Ectodermal cell (in vitro differentiated cells): Measurements from ENCODE around the gene UBE2E2.

Experiments used
- H3K27ac ChIP-seq: 2 replicates; pipeline ENCODE4 v1.7.0; 2013; ENCODE audit warnings: mild to moderate bottlenecking, low read depth, low read length; ENCODE audit not compliant: insufficient read depth, poor library complexity, severe bottlenecking
- H3K27me3 ChIP-seq: 2 replicates; pipeline ENCODE4 v1.7.0; 2013; ENCODE audit warnings: mild to moderate bottlenecking, low read length; ENCODE audit not compliant: insufficient read depth, control insufficient read depth, poor library complexity, severe bottlenecking
- H3K36me3 ChIP-seq: one replicate; pipeline ENCODE4 v1.7.0; 2013; ENCODE audit warnings: low read length; ENCODE audit not compliant: control insufficient read depth, insufficient read depth
- H3K4me1 ChIP-seq: one replicate; pipeline ENCODE4 v1.7.0; 2013; ENCODE audit warnings: low read length; ENCODE audit not compliant: control insufficient read depth, insufficient read depth
- H3K4me3 ChIP-seq: 2 replicates; pipeline ENCODE4 v1.7.0; 2013; ENCODE audit warnings: low read depth, low read length, control low read depth; ENCODE audit not compliant: insufficient read depth
- H3K9me3 ChIP-seq: 2 replicates; pipeline ENCODE4 v1.7.0; 2013; ENCODE audit warnings: mild to moderate bottlenecking, low read length, moderate library complexity; ENCODE audit not compliant: control insufficient read depth
- WGBS, 2 experiments: methylation state at CpG; one replicate each; pipeline ENCODE4 v1.1.7; 2013; ENCODE audit warnings: missing lambda C conversion rate in 2 of 2; 5-methylcytosine and 5-hydroxymethylcytosine counted together

UBE2E2 gene

GRCh38 chr3:23552506-23552905 lies 349.4 kb downstream of the UBE2E2 start:
- no peak overlapping the region for H3K27ac ChIP-seq
- no peaks in the 10 kb centered on the region for H3K27me3 ChIP-seq

GRCh38 chr3:23553353-23553752 lies 350.2 kb downstream of the UBE2E2 start:
- H3K4me3 ChIP-seq, result no peak overlapping the region
- WGBS, 2 experiments, result 100% methylated on average over 1 of the region's 3 CpGs; no CpG with 5 or more reads in 1 of the 2 experiments
- H3K27ac ChIP-seq, result no peak overlapping the region
- no peaks in the 10 kb centered on the region for H3K27me3 ChIP-seq
- H3K9me3 ChIP-seq, result no peaks in the 10 kb centered on the region
- no peaks in the 10 kb centered on the region for H3K4me1 ChIP-seq
- no peaks in the 10 kb centered on the region for H3K36me3 ChIP-seq

More at GRCh38 chr3:23552506-23552905, 349.4 kb downstream of the UBE2E2 start:
- WGBS, 2 experiments, result 73% methylated on average over 1 of the region's 1 CpG; no CpG with 5 or more reads in 1 of the 2 experiments
- no peak overlapping the region for H3K4me3 ChIP-seq
- H3K36me3 ChIP-seq, result no peaks in the 10 kb centered on the region
- H3K9me3 ChIP-seq, result no peaks in the 10 kb centered on the region
- H3K4me1 ChIP-seq, result no peaks in the 10 kb centered on the region

- Histone ChIP-seq H3K27me3 (no peaks in the 10 kb centered on the region), H3K4me1 (peaks cover 6% of the 10 kb centered on the region), H3K27ac (peak overlapping the region; percentile 32), H3K36me3 (no peaks in the 10 kb centered on the region), H3K9me3 (no peaks in the 10 kb centered on the region), H3K4me3 (no peak overlapping the region)
- 66 to 74% methylated on average over 3 to 5 of the region's 5 CpGs for WGBS, 2 experiments
Observed at GRCh38 chr3:23565041-23565775, 362.1 kb downstream of the UBE2E2 start.

GRCh38 chr3:23566499-23566898 lies 363.4 kb downstream of the UBE2E2 start:
- H3K9me3 ChIP-seq, result no peaks in the 10 kb centered on the region
- no peak overlapping the region for H3K27ac ChIP-seq
- no peaks in the 10 kb centered on the region for H3K36me3 ChIP-seq
- WGBS, 2 experiments, result 92 to 93% methylated on average over 2 of the region's 2 CpGs
- peaks cover 6% of the 10 kb centered on the region for H3K4me1 ChIP-seq
- H3K27me3 ChIP-seq, result no peaks in the 10 kb centered on the region
- no peak overlapping the region for H3K4me3 ChIP-seq

GRCh38 chr3:23567917-23568316 lies 364.8 kb downstream of the UBE2E2 start:
- no peaks in the 10 kb centered on the region for H3K27me3 ChIP-seq
- no peak overlapping the region for H3K27ac ChIP-seq
- H3K9me3 ChIP-seq, result no peaks in the 10 kb centered on the region
- no peaks in the 10 kb centered on the region for H3K36me3 ChIP-seq
- WGBS, 2 experiments, result 58 to 61% methylated on average over 3 of the region's 3 CpGs
- no peak overlapping the region for H3K4me3 ChIP-seq
- H3K4me1 ChIP-seq, result peaks cover 6% of the 10 kb centered on the region

- Histone ChIP-seq H3K36me3 (no peaks in the 10 kb centered on the region), H3K27ac (no peak overlapping the region), H3K27me3 (no peaks in the 10 kb centered on the region), H3K4me3 (no peak overlapping the region), H3K9me3 (no peaks in the 10 kb centered on the region), H3K4me1 (no peaks in the 10 kb centered on the region)
- 96 to 98% methylated on average over 3 of the region's 3 CpGs for WGBS, 2 experiments
Observed at GRCh38 chr3:23573827-23574226, 370.7 kb downstream of the UBE2E2 start.

- no peaks in the 10 kb centered on the region for H3K4me1 ChIP-seq
- H3K4me3 ChIP-seq, result no peak overlapping the region
- 98 to 100% methylated on average over 1 of the region's 1 CpG for WGBS, 2 experiments
- H3K9me3 ChIP-seq, result no peaks in the 10 kb centered on the region
- no peak overlapping the region for H3K27ac ChIP-seq
- no peaks in the 10 kb centered on the region for H3K36me3 ChIP-seq
- no peaks in the 10 kb centered on the region for H3K27me3 ChIP-seq
Observed at GRCh38 chr3:23574822-23575315, 371.7 kb downstream of the UBE2E2 start.

- no peaks in the 10 kb centered on the region for H3K27me3 ChIP-seq
- no peak overlapping the region for H3K27ac ChIP-seq
- no peak overlapping the region for H3K4me3 ChIP-seq
- H3K9me3 ChIP-seq, result no peaks in the 10 kb centered on the region
- H3K4me1 ChIP-seq, result no peaks in the 10 kb centered on the region
- 94 to 98% methylated on average over 3 of the region's 3 CpGs for WGBS, 2 experiments
- no peaks in the 10 kb centered on the region for H3K36me3 ChIP-seq
Observed at GRCh38 chr3:23575697-23576096, 372.6 kb downstream of the UBE2E2 start.

- no peaks in the 10 kb centered on the region for H3K27me3 ChIP-seq
- 87 to 88% methylated on average over 2 of the region's 2 CpGs for WGBS, 2 experiments
- no peak overlapping the region for H3K4me3 ChIP-seq
- no peaks in the 10 kb centered on the region for H3K9me3 ChIP-seq
- no peaks in the 10 kb centered on the region for H3K36me3 ChIP-seq
- H3K4me1 ChIP-seq, result no peaks in the 10 kb centered on the region
- no peak overlapping the region for H3K27ac ChIP-seq
Observed at GRCh38 chr3:23576379-23576959, 373.3 kb downstream of the UBE2E2 start.

GRCh38 chr3:23580096-23580713 lies 377.1 kb downstream of the UBE2E2 start:
- no peaks in the 10 kb centered on the region for H3K4me1 ChIP-seq
- H3K36me3 ChIP-seq, result no peaks in the 10 kb centered on the region
- H3K9me3 ChIP-seq, result no peaks in the 10 kb centered on the region
- 96% methylated on average over 6 to 8 of the region's 8 CpGs for WGBS, 2 experiments
- no peak overlapping the region for H3K27ac ChIP-seq
- no peaks in the 10 kb centered on the region for H3K27me3 ChIP-seq
- H3K4me3 ChIP-seq, result no peak overlapping the region
